HUES6 (cell line): ENCODE data around the gene MMP20.

Experiments
- H3K27ac ChIP-seq: 2 replicates; pipeline ENCODE4 v1.7.0; 2013; ENCODE audit warnings: low read depth, mild to moderate bottlenecking, low read length, inconsistent platforms
- H3K27me3 ChIP-seq: 2 replicates; pipeline ENCODE4 v1.6.1; 2013; ENCODE audit warnings: low read length; ENCODE audit not compliant: control insufficient read depth, insufficient read depth
- H3K36me3 ChIP-seq: 2 replicates; pipeline ENCODE4 v1.6.1; 2013; ENCODE audit warnings: low read length; ENCODE audit not compliant: control insufficient read depth, insufficient read depth
- H3K4me1 ChIP-seq: 2 replicates; pipeline ENCODE4 v1.6.1; 2013; ENCODE audit warnings: low read length; ENCODE audit not compliant: control insufficient read depth, insufficient read depth
- H3K4me3 ChIP-seq: 2 replicates; pipeline ENCODE4 v1.5.1; 2013; ENCODE audit warnings: low read depth, low read length
- H3K9ac ChIP-seq: one replicate; pipeline ENCODE4 v1.6.1; 2013; ENCODE audit warnings: mild to moderate bottlenecking, low read length
- H3K9me3 ChIP-seq: 2 replicates; pipeline ENCODE4 v1.6.1; 2013; ENCODE audit warnings: low read depth, low read length; ENCODE audit not compliant: control insufficient read depth, insufficient read depth

MMP20 gene

DNA sequence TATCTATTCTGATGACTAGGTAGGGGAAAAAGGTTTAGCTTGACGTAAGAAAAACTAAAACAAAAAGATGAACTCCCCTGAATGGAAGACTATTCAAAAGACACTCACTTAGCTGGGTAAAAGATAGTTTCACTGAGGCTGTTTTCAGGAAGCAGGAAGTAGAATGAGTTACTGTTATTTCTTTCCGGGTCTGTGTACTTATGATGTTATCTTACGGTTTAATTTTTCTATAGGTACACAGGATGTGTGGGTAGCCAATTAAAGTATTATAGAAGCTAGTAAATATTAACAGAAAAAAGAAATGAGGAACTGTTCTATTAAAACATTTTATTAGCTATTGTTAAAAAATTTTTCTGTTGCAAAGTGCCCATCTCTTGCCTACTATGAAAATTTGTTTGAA is 48.8 kb downstream of the MMP20 start:
- H3K4me1 ChIP-seq = no peaks in the 10 kb centered on the region
- H3K4me3 ChIP-seq = no peak overlapping the region
- no peaks in the 10 kb centered on the region for H3K9me3 ChIP-seq
- H3K9ac ChIP-seq = no peak overlapping the region
- H3K27ac ChIP-seq = no peak overlapping the region
- no peaks in the 10 kb centered on the region for H3K27me3 ChIP-seq
- no peaks in the 10 kb centered on the region for H3K36me3 ChIP-seq

DNA sequence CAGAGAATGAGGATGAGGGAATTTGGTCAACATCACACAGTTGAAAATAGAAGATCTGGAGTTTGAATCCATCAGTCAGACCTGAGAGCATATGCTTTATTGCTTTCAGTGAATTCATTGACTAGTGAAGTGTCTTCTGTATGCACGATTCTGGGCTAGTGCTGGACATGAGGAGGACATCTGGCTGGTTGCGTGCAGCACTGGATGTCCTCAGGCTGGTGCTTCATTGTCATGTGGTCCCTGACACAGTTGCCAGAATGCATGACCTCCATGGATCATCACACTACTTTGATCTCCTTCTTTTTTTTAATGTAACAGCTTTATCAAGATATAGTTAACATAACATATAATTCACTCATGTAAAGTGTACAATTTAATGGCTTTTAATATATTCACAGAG is 50.1 kb downstream of the MMP20 start:
- Histone ChIP-seq H3K4me1 (no peaks in the 10 kb centered on the region), H3K9me3 (no peaks in the 10 kb centered on the region), H3K36me3 (no peaks in the 10 kb centered on the region), H3K27ac (no peak overlapping the region), H3K27me3 (no peaks in the 10 kb centered on the region), H3K4me3 (no peak overlapping the region), H3K9ac (no peak overlapping the region)

GRCh38 chr11:102573851-102574250 is 51.3 kb downstream of the MMP20 start:
- no peaks in the 10 kb centered on the region for H3K27me3 ChIP-seq

GRCh38 chr11:102572554-102573220 is 52.4 kb downstream of the MMP20 start:
- Histone ChIP-seq H3K4me3 (no peak overlapping the region), H3K27me3 (no peaks in the 10 kb centered on the region), H3K4me1 (no peaks in the 10 kb centered on the region), H3K36me3 (no peaks in the 10 kb centered on the region), H3K9me3 (peaks cover 19% of the 10 kb centered on the region), H3K9ac (no peak overlapping the region), H3K27ac (no peak overlapping the region)

More at GRCh38 chr11:102573851-102574250, 51.3 kb downstream of the MMP20 start:
- H3K9me3 ChIP-seq = peaks cover 8% of the 10 kb centered on the region
- H3K4me3 ChIP-seq = no peak overlapping the region
- no peak overlapping the region for H3K27ac ChIP-seq
- H3K9ac ChIP-seq = no peak overlapping the region
- H3K36me3 ChIP-seq = no peaks in the 10 kb centered on the region
- H3K4me1 ChIP-seq = no peaks in the 10 kb centered on the region

GRCh38 chr11:102568851-102569250 is 56.3 kb downstream of the MMP20 start:
- H3K4me1 ChIP-seq = no peaks in the 10 kb centered on the region
- no peaks in the 10 kb centered on the region for H3K27me3 ChIP-seq
- H3K9me3 ChIP-seq = peaks cover 35% of the 10 kb centered on the region
- no peak overlapping the region for H3K4me3 ChIP-seq
- H3K27ac ChIP-seq = no peak overlapping the region
- no peak overlapping the region for H3K9ac ChIP-seq
- H3K36me3 ChIP-seq = no peaks in the 10 kb centered on the region

DNA sequence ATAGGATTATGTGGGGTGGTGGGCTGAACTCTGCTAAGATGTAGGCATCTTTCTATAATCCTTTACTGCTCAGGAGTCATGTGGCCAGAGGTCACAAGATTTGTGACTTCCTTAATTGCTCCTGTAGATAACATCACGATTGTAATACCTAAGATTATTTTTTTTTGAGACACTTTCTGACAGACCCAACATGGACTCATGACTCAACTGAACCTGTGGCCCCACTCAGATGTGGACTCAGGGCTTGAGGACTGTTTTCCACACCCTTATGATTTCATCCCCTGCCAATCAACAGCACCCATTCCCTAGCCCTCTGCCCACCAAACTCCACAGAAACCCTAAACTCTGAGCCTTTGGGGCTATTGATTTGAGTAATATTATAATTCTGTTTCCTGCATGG is 59.0 kb downstream of the MMP20 start:
- Histone ChIP-seq H3K4me1 (no peaks in the 10 kb centered on the region), H3K27me3 (no peaks in the 10 kb centered on the region), H3K27ac (no peak overlapping the region)

DNA sequence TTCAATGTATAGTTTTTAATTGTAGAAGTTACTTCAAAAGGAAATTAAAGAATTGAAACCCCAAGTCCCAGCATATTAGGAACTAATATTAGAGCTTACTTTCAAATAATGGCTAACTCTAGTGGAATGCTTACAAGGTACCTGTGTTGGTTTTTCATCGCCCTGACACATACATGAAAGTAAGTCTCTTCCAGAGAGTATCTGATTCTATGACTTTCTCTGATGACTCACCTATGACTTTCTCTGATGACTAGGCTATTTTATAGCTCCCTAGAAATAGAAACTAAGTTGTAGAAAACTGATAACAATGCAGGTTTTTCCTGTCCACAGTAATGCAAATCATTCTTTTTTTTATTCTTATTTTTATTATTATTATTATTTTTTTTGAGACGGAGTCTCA is 61.0 kb downstream of the MMP20 start:
- no peak overlapping the region for H3K27ac ChIP-seq

More for the DNA sequence above, 59.0 kb downstream of the MMP20 start:
- no peak overlapping the region for H3K9ac ChIP-seq
- peaks cover 35% of the 10 kb centered on the region for H3K9me3 ChIP-seq
- no peak overlapping the region for H3K4me3 ChIP-seq
- H3K36me3 ChIP-seq = no peaks in the 10 kb centered on the region

DNA sequence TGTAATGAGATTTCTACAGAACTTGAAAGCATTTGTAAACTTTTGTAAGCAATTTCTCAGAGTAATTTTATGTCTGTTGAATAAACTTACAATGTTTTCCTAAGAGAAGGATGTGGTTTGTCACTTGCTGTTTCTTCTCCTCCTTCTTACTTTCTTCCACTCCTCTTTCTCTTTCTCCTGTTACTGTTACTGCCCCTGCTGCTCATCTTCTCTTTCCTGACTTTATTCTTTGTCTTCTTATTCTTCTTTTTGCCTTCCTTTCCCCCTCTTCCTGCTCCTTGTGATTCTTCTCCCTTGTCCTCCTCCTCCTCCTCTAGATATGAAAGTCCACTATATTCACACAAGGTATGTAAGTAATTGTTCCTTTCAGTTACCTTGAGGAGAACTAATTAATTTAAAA is 63.5 kb downstream of the MMP20 start:
- Histone ChIP-seq H3K4me3 (no peak overlapping the region), H3K9ac (no peak overlapping the region), H3K4me1 (peaks cover 9% of the 10 kb centered on the region), H3K36me3 (no peaks in the 10 kb centered on the region), H3K27ac (no peak overlapping the region), H3K27me3 (no peaks in the 10 kb centered on the region), H3K9me3 (peaks cover 10% of the 10 kb centered on the region)

More for the DNA sequence above, 61.0 kb downstream of the MMP20 start:
- Histone ChIP-seq H3K27me3 (no peaks in the 10 kb centered on the region), H3K4me3 (no peak overlapping the region), H3K36me3 (no peaks in the 10 kb centered on the region), H3K9me3 (peaks cover 29% of the 10 kb centered on the region), H3K4me1 (peaks cover 9% of the 10 kb centered on the region; the same call in 1 of the 2 replicates), H3K9ac (no peak overlapping the region)

DNA sequence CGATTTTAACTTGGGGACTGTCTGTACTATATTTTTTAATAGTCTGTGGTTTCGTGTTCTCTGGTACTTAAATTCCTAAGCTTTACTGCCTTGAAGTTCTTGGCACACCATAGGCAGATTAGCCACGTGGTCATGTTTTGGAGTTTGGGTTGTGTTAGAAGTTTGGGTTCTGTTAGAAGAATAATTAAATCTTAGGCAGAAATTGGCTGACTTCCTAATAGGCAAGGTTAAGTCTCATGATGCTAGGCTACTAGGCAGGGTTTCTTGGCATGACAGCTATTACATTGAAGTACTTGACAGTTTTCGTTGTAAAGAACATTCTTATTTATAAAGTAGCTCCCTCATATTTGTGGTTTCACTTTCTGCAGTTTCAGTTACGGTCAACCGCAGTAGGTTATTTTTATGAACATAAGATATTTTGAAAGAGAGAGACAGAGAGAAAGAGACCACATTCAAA is 64.5 kb downstream of the MMP20 start:
- no peak overlapping the region for H3K9ac ChIP-seq
- H3K4me1 ChIP-seq = peaks cover 9% of the 10 kb centered on the region
- no peaks in the 10 kb centered on the region for H3K36me3 ChIP-seq
- no peak overlapping the region for H3K27ac ChIP-seq
- no peaks in the 10 kb centered on the region for H3K27me3 ChIP-seq
- H3K4me3 ChIP-seq = no peak overlapping the region
- 0 out of 2 replicates have a peak, but pooled peaks cover 3% of the 10 kb centered on the region for H3K9me3 ChIP-seq

DNA sequence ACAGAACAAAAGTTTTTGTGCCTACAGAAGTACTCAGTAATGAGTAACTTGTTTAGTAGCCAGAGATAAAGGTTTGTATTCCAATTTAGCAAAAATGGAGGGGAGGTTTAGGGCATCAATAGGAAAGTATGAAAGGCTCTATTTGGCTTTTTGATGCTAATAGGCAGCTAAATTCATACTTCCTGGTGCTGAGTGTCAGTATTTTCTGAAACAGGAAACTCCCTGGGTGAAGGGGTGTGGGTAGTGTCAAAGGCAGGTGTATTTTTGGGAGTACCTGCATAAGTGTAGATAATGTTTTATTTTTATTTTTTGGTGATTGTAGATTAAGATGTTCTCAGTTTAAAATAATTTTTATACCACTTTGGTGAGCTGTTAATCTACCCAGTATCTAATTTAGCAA is 65.3 kb downstream of the MMP20 start:
- Histone ChIP-seq H3K27ac (no peak overlapping the region), H3K9ac (no peak overlapping the region), H3K36me3 (no peaks in the 10 kb centered on the region), H3K9me3 (no peaks in the 10 kb centered on the region), H3K4me3 (no peak overlapping the region), H3K4me1 (peaks cover 9% of the 10 kb centered on the region), H3K27me3 (no peaks in the 10 kb centered on the region)

- no peaks in the 10 kb centered on the region for H3K27me3 ChIP-seq
- no peak overlapping the region for H3K4me3 ChIP-seq
- H3K4me1 ChIP-seq = peaks cover 13% of the 10 kb centered on the region
- H3K27ac ChIP-seq = no peak overlapping the region
- no peak overlapping the region for H3K9ac ChIP-seq
- H3K36me3 ChIP-seq = no peaks in the 10 kb centered on the region
- no peaks in the 10 kb centered on the region for H3K9me3 ChIP-seq
These were observed 70.0 kb downstream of the MMP20 start for GRCh38 chr11:102555091-102555490.
